Measurements from ENCODE around the gene SPATS1.
A peak's percentile ranks its signal among the peaks of the same experiment; 100 is the strongest.
"Not testable (repeated sequence)": the region's sequence is repeated elsewhere in the genome, so short reads cannot be mapped to it uniquely, and the experiment has no call there.

The SPATS1 gene

DNA sequence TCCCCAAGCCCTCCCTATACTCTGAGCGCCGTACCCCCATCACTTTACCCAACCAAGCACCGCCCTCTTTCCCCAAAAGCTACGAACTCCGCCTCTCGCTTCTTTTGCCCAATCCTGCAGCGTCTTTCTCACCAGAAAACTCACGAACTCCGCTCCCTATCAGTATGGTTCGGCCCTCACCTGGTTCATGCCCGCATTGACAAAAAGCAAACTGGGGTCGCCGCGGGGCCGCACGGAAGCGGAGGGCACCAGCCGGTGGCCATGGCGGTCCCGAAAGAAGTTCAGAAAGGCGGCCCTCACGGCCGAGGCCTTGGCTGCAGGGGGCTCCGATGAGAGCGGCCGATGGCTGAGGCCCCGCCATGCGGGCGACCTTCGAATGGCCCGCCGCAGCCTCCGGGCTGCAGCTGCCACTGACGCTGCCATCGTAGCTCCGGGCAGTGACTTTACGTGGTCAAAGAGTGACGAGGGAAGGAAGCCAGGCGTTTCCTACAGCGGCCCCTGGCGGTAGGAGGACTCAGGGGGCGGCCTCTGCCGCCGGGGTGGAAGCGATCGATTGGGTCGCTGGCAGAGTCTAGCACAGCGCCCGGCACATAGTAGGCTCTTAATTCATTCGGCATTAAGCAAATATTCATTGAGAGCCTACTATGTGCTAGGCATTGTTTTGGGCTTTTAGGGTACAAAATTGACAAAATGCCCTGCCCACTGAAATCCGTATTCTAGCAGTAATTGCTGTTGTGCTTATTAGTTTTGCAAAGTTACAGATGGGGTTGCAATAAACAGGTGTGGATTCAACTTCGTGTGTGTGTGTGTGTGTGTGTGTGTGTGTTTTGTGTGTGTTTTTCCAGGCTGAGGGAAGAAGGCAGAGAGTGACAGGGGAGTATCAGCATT lies 29.3 kb upstream of the SPATS1 start, which contains the start of gene AARS2:
Gene AARS2, minus strand, starts transcription at position 447 of the 888 bp plus-strand sequence. Its CDS starts 24 bp downstream, at position 423.
- DNase-seq, result peak; percentile 91

DNA sequence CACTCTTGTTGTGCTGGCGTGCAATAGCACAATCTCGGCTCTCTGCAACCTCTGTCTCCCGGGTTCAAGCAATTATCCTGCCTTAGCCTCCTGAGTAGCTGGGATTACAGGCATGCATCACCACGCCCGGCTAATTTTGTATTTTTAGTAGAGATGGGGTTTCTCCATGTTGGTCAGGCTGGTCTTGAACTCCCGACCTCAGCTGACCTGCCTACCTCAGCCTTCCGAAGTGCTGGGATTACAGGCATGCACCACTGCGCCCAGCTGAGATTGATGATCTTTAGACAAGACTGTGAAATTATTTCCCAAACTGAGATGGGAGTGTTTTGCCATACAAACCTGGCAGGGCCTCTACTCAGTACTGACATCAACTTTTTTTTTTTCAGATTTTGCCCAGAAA lies 27.8 kb upstream of the SPATS1 start:
- DNase-seq, result not testable (repeated sequence)

DNA sequence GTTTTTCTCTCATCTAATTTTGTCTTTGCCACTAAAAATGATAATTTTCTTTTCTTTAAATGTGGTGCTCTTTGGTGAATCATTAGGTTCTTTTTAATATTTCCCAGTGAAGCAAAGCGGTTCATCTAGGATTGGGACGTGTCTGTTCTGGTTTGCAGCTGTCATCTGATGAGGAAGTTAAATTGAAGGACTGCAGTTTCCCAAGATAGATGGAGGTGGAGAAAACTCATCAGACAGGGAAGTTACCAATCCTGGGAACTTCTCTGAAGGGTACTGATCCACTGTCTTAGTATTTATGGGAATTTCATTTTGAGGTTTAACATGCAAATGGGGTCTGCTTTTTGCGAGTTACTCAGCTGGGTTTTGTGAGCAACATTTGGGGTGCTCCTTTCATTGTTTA lies 26.9 kb upstream of the SPATS1 start:
- DNase-seq, result no peak

DNA sequence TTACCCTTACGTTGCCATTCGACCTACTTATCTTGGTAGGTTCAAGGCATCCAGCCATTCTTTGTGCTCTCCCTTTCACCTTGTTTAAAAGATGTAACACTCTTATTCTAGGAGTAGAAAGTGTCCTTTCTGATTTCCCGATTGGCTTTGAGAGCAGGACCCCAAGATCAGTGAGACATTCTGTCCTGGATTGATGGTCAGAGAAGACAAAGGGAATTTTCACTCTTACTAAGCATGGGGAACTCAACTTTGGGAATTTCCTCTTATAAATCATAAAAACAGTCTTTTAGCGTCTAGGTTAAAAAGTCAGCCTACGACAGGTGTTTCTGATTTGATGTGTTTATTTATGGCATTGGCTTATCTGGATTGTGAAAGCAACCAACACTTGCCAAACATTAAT lies 26.5 kb upstream of the SPATS1 start:
- no peak for DNase-seq

DNA sequence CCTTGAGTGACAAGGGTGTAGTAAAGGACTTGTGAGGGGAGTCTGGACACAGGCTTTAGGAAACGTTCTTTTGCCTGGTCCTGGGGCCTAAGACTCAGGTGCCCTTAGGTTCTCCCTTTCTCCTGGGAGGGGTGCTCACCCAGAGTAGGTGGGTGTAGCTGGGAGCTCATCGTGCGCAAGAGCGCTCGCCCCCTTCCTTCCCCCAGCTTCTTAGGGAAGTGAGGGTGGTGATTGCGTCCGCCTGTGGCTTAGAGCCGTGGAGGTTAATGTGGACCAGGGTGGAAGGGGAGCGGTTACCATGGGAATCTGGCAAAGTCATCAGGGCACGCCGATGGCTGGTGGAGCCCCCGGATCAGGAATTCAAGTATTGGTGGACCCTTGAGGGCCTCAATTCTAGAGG lies 26.0 kb upstream of the SPATS1 start:
- DNase-seq, result no peak

DNA sequence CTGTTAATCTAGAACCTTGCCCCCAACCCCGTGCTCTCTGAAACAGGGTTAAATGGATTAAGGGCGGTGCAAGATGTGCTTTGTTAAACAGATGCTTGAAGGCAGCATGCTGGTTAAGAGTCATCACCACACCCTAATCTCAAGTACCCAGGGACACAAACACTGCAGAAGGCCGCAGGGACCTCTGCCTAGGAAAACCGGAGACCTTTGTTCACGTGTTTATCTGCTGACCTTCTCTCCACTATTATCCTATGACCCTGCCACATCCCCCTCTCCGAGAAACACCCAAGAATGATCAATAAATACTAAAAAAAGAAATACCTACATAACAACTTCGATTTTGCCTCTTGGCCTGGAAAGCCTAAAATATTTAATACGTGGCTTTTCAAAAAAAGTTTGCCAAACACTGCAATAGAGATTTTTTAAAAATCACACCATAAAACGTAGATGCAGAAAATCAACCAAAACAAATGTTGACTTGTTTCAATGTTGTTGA lies 25.3 kb upstream of the SPATS1 start:
- not testable (repeated sequence) for DNase-seq

DNA sequence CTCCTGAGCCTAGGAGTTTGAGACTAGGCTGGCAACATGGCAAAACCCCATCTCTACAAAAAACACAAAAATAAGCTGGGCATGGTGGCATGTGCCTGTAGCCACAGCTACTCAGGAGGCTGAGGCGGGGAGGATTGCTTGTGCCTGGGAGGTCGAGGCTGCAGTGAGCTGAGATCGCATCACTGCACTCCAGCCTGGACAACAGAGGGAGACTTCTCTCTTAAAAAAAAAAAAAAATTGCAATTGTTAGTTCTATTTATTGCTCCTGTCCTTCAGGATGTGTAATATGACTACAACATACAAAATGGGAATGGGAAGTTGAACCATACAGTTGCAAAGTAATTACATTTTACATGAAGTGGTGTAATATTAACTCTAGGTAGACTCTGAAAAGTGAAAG lies 21.2 kb upstream of the SPATS1 start:
- DNase-seq, result no peak

DNA sequence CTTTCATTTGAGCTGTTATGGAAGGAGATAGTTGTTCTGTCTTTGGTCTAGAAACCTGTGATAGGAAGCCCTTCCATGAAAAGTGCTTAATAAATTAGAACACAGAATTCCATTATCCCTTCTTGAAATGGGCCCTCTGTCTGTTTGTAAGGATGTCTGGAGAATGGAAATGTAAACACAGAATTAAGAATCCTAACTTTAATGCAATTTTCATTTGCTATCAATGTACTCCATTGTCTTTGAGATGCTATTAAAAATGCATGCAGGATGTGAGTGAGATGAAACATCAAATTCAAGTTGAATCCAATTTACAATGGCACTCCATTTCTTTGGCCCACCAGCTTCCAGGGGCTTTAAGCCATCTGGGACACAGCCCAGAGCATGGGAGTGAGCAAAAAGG lies 15.4 kb upstream of the SPATS1 start:
- DNase-seq, result no peak

DNA sequence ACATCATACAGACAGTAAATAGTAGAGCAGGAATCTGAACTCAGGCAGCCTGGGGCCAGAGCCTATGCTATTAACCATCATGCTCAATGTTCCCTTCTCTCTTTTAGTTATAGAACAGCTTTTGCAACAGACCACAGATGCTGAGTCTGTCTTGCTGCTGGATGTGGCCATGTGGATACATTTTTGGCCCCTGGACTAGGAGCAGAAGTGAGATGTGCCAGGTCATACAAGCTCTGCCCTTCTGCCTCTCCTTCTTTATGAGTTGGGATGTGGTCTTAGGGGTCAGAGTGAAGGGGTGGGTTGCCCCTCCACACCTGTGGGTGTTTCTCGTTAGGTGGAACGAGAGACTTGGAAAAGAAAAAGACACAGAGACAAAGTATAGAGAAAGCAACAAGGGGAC lies 14.7 kb upstream of the SPATS1 start:
- no peak for DNase-seq

DNA sequence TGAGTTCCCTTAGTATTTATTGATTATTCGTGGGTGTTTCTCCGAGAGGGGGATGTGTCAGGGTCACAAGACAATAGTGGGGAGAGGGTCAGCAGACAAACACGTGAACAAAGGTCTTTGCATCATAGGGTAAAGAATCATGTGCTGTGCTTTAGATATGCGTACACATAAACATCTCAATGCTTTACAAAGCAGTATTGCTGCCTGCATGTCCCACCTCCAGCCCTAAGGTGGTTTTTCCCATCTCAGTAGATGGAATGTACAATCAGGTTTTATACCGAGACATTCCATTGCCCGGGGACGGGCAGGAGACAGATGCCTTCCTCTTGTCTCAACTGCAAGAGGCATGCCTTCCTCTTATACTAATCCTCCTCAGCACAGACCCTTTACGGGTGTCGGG lies 14.2 kb upstream of the SPATS1 start:
- DNase-seq, result not testable (repeated sequence)

DNA sequence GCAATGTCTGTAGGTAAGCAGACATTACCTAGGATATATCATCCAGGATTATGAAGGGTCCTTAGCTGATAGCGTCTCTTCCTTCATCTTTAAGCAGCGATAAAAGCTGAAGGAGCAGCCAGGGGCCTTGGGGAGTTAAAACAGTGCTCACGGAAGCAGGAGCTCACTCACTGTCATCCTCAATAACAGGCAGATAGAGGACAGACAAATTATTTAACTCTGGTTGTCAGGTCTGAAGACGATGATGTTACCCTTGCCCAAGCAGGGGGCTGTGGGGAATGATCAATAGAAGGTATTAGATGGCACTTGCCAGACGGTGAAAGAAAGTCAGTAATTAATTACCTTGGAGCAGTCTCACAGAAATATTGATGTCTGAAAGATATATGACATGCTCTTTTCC lies 12.6 kb upstream of the SPATS1 start:
- no peak for DNase-seq

DNA sequence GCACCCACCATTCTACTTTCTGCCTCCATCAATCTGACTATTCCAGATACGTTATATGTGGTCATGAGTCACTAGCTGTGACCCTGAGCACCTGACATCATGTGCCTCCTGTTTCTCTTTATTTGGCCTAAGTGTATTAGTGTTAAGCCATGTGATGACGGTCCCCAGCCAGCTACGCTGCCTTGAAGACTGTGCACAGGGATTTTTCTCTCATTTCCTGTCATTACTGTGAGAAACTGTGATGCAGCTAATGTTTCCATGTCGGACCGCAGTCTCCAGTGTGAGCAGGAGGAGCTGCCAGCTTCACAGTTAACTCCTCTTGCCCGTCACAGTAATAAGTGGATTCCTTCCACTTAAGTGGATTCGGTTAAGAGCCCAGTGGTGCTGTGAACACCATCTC lies 9.9 kb upstream of the SPATS1 start:
- no peak for DNase-seq

DNA sequence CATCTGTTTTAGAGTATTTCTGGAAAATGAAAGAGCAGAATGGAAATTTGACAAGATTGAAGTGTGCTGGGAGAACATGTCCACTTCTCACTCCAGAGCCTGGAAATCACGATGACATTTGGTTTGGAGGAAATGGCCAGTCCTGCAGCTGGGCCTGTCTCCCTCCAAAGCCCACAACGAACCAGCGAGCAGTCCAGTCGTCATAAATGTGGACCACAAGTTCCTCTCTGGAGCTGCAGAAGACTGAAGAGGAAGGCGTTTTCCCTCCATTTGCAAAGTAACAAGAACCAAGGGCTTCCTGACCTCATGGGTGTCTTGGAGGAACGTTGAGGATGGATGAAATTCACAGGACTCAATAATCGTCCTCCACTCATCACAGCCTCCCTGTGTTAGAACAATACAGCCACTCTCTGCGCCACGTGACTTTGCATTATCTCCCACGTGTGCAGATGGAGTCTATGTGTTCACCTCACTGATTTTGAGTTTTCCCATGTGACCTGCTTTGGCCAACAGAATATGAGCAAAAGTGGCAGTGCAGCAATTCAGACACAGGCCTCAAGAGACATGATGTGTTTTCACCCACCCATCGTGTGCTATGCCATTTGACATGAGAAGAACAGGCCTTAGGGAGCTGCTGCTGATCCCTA lies 9.1 kb upstream of the SPATS1 start:
- no peak for DNase-seq

DNA sequence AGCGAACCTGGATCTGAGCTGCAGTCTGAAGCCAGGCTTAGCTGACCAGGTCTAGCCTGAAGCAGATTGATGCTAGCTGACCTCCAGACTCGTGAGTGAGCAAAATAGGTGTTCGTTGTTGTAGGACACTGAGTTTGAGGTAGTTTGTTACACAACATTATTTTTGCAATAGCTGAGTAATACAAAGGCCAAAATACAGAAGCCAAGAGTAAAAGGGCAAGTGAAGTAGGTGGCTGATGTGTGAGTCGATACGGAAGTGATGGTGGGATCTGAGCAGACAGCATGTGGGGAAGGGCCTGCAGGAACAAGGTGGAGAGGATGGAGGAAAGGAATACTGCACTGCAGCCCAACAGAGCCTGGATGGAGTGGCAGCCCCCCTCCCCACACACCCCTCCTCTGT lies 8.5 kb upstream of the SPATS1 start:
- DNase-seq, result no peak

DNA sequence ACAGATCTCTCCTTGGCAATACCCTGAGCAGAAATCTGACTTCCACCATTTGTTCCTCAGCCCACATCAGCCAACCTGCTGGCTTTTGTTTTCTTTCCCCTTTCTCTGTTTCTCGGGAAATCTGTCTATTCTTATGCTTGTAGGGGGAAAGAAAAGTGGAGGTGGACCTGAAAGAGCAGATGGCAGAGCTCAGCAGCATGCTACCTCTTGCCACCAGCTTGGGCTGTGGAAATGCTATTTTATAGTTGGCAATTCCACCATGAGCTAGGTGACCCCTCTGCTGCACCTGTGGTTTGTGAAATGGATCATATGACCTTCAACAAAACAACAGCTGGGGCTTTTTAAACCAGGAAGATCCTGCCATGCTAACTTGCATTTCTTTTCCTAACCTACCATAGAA lies 6.8 kb upstream of the SPATS1 start:
- no peak for DNase-seq

DNA sequence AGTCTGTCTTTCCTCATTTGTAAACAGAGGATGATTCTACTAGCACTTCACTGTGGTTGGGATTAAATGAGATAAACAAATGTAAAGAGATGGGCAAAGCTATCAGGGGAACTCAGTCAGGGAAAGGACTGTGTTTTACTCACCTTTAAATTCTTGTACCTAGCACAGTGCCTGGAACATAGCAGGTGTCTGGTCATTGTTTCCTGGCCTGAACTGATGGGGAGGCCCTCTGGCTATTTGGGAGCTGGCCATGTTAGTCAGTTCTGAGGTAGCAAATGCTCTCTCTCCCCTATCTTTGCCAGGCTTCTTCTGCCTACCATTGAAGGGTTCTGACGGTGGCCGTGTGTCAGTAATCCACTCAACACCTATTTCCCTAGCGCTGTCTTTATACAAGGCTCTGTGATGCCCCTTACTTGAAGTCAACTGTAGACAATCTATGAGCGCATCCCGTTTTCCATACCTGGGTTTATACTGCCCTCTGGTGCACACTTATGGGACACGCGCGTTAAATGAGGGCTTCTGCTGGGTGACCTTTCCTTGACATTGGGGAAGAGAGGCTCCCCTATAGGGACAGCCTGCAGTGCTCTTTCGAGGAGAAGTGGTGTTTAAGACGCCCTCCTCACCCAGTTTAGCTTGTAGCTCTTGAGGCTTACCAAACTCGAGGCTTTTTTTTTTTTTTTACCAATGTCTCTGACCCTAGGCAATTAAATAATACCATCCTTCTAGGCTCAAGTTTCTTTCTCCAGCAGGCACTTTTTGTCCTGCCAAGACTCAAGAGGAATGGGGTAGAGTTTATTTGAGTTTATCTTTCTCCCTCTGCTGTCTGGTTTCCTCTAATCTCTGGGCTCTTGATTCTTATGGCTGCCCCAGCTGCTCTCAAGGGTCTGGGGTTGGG lies 4.0 kb upstream of the SPATS1 start:
- DNase-seq, result peak; percentile 68

DNA sequence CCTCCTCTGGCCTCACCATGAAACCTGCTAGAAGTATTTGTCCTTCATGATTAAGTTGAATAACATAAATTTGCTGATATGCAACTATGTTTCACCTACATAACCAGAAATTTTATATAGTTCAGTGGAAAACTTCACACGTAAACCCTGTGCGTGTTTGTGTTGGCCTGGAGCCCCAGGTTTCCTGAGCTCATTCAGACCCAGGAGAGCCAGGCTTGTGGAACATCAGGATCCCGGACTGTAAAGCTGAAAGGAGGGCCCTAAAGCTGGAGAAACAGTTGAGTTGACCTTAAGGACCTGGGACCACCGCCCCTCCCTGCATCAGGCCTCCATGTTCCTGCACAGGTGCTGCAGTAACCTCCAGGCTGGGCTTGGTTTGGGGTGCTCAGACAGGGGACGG lies 3.1 kb upstream of the SPATS1 start:
- DNase-seq, result no peak

DNA sequence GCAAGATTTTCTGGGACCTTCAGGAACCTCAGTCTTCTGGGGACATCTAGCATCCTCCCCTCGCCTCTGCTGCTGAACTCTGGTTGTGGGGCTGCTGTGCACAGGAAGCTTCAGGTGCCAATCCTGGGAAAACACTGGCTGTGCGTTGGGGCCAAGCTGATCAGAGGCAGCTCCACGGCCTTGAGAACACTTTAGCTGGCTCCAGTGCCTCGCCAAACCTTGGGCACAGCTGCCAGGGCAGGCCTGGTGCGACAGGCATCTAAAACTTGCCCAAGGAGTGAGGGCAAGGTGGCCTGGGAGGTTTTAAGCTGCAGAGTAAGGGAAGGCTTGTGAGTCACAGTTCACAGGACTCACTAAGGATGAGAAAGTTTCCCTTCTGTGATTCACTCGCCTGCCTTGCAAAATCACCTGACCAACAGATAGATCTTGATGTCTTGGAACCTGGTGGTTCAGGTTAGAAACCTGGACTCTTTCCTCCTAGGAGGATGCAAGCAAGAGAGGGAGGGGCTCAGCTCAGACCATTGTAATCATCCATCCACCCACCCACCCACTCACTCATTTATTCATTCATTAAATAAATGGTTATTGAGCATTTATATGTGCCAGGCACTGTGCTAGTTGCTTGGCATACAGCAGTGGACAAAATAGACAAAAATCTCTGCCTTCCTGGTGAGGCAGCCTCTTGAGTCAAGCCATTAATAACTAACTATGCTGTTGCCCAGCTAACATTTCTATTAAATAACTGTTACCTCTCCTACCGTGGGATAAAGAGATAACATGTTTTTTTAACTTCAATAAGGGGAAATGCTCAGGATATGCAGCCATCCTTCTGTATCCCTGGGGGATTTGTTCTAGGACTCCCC lies 2.5 kb upstream of the SPATS1 start:
- peak; percentile 34 for DNase-seq

DNA sequence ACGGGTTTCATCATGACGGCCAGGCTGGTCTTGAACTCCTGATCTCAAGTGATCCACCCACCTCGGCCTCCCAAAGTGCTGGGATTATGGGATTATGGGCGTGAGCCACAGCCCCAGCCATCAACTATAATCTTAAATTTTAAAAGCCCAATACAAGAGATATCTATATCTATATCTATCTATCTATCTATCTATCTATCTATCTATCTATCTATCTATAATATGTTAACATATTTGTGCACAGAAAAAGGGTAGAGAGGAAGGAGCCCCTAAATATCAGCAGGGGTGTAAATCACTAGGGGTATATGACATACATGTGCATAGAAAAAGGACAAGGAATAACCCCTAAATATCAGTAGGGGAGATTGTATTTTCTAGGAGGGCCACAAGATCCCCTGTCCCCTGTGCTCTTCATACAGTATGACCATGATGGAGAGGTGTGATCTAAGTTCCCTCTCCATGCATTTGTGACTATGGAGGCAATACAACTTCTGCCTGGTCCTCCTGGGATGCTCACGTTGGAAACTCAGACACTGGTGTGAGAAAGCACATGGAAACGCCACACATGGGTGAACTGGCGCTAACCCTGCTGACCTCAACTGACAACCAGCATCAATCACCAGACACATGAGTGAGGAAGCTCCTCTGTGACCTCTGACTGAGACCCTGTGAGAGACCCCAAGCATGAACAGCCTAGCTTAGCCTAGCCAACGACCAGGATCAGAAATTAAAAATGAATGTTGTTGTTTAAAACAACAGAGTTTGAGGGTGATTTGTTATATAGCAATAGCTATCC lies 1.2 kb upstream of the SPATS1 start:
- no peak for DNase-seq

DNA sequence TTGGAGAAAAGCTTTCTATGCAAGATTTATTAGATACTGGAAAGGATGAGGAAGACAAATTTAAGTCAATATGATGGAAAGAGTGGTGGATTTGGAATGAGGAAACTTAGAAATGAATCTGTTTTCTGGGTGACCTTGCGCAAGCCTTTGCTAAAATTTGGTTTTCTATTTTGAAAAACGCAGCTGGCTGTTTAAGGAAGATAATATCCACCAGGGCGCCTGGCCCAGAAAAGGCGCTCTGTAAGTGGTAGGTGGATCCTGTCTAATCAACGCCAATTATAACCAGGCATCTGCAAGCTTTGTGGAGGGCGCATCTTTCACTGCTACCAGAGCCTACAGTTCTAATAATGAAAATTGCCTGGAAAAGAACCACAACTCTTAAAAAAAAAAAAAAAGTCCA lies 398 bp upstream of the SPATS1 start:
- no peak for DNase-seq

DNA sequence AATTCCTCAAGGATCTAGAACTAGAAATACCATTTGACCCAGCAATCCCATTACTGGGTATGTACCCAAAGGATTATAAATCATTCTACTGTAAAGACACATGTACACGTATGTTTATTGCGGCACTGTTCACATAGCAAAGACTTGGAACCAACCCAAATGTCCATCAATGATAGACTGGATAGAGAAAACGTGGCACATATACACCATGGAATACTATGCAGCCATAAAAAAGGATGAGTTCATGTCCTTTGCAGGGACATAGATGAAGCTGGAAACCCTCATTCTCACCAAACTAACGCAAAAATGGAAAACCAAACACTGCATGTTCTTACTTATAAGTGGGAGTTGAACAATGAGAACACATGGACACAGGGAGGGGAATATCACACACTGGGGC lies 4.4 kb downstream of the SPATS1 start:
- DNase-seq, result not testable (repeated sequence)
